Measurements from ENCODE around the gene MYO16.

- no peak for TF ChIP-seq POLR2A (IDR thresholded peaks at IDR 0.05)
- TF ChIP-seq, protein P1, sequence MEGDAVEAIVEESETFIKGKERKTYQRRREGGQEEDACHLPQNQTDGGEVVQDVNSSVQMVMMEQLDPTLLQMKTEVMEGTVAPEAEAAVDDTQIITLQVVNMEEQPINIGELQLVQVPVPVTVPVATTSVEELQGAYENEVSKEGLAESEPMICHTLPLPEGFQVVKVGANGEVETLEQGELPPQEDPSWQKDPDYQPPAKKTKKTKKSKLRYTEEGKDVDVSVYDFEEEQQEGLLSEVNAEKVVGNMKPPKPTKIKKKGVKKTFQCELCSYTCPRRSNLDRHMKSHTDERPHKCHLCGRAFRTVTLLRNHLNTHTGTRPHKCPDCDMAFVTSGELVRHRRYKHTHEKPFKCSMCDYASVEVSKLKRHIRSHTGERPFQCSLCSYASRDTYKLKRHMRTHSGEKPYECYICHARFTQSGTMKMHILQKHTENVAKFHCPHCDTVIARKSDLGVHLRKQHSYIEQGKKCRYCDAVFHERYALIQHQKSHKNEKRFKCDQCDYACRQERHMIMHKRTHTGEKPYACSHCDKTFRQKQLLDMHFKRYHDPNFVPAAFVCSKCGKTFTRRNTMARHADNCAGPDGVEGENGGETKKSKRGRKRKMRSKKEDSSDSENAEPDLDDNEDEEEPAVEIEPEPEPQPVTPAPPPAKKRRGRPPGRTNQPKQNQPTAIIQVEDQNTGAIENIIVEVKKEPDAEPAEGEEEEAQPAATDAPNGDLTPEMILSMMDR (IDR thresholded peaks at IDR 0.05): no peak
Measured at GRCh38 chr13:109114162-109114561, 484.8 kb downstream of the MYO16 start.

Measured in tibial nerve (tissue), 3 donors.